Measurements from ENCODE around the gene SLC43A3. TPM values are rescaled to one million over a fixed set of nuclear protein-coding genes. Genes with fewer than 3 reads are reported as not detected.

Gene SLC43A3
- total and polyA plus RNA-seq, 2 donors (not counting 3 experiments of a cell fraction or from before 2014, with no cell fraction given), result 68.9 to 104 TPM

DNA sequence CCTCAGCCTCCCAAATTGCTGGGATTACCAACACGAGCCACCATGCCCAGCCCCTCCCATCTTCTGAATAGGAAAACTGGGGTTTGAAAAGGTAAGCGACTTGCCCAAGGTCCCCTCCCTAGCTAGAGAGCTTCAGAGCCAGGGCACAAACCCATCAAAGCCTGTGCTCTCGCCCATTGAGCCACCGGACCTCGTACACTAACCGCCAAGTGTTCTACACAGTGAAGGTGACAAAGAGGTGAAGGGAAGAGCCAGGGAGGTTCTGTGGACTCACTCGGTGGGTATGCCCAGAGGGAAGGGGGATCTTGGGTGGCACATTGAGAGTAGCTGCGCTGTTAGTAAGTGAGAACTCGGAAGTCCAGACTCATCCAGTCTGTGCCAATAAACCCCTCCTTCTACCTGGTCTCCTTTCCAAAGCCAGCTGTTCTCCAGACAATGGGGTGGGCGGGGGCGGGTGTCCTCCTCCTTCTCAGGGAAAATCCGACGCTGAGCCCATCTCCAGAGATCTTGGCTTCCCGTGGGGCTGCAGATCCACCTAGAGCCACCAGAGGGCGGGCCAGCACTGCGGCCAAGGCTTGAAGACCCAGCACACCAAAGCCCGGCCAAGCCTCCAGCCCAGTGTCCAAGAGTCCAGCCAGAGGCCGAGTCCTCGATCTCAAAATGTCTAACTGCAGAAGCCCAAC lies 30.2 kb upstream of the SLC43A3 start:
- DNase-seq (ENCODE audit: low read depth, low spot score) (peak; percentile 79), FAIRE-seq (peak; percentile 96)
- BruUV-seq (replicated peaks), result no TSS peak
- H3K27me3 ChIP-seq (ENCODE audit: control insufficient read depth in 2 of 2, insufficient read depth in 2 of 2, low read length in 2 of 2), result peaks cover 29 to 39% of the 10 kb centered on the region in 2 experiments
- CTCF ChIA-PET, result interaction anchor here (0.6 to 5.6 kb wide), 31 partner anchors 8 to 1067 kb away, joined by 3 to 152 read pairs (median 11); partner anchors contain the start of genes SLC43A1, SLC43A3, SSRP1 and TIMM10
- intact Hi-C loops (cut with micrococcal nuclease), result loop anchor here (1.0 to 5.0 kb wide), 10 partner anchors 23 to 1056 kb away; no protein-coding TSS in a partner anchor
- H4K20me1 ChIP-seq (replicated peaks; ENCODE audit: control insufficient read depth, extremely low read depth, insufficient read depth, low read length), result no peaks in the 10 kb centered on the region
- H2AFZ ChIP-seq (ENCODE audit: low read depth, low read length), result no peak overlapping the region
- no peaks in the 10 kb centered on the region for H3K9me1 ChIP-seq (replicated peaks; ENCODE audit: control insufficient read depth, extremely low read depth, insufficient read depth, low read length)
- H3K4me3 ChIP-seq (replicated peaks in 1 of 3; ENCODE audit: insufficient read depth in 1 of 3, low read depth in 1 of 3, low read length in 3 of 3), result no peak overlapping the region
- peaks cover 14% of the 10 kb centered on the region for H3K4me1 ChIP-seq (ENCODE audit: control insufficient read depth, extremely low read depth, insufficient read depth, low read length)
- no peak overlapping the region for H3K27ac ChIP-seq (ENCODE audit: insufficient read depth, low read depth, low read length)
- dilution Hi-C loops (cut with MboI; ENCODE audit: extremely low pct_ligation_motif_present, low sequenced_read_pairs), result no loop called here
- no peak overlapping the region for H3K9ac ChIP-seq (replicated peaks; ENCODE audit: extremely low read depth, insufficient read depth, low read length)
- H3K36me3 ChIP-seq (ENCODE audit: control insufficient read depth in 2 of 2, extremely low read depth in 1 of 2, insufficient read depth in 2 of 2, low read length in 2 of 2), result no peaks in the 10 kb centered on the region
- no peaks in the 10 kb centered on the region for H3K79me2 ChIP-seq (ENCODE audit: control insufficient read depth, insufficient read depth, low read length)
- TF ChIP-seq, protein P1, sequence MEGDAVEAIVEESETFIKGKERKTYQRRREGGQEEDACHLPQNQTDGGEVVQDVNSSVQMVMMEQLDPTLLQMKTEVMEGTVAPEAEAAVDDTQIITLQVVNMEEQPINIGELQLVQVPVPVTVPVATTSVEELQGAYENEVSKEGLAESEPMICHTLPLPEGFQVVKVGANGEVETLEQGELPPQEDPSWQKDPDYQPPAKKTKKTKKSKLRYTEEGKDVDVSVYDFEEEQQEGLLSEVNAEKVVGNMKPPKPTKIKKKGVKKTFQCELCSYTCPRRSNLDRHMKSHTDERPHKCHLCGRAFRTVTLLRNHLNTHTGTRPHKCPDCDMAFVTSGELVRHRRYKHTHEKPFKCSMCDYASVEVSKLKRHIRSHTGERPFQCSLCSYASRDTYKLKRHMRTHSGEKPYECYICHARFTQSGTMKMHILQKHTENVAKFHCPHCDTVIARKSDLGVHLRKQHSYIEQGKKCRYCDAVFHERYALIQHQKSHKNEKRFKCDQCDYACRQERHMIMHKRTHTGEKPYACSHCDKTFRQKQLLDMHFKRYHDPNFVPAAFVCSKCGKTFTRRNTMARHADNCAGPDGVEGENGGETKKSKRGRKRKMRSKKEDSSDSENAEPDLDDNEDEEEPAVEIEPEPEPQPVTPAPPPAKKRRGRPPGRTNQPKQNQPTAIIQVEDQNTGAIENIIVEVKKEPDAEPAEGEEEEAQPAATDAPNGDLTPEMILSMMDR (IDR thresholded peaks at IDR 0.05; ENCODE audit: extremely low read depth in 1 of 2, insufficient read depth in 1 of 2, low read depth in 1 of 2, low read length in 2 of 2), result peak; percentile 92 to 99
- TF ChIP-seq MAX (IDR thresholded peaks at IDR 0.05; ENCODE audit: insufficient read depth, insufficient read length), result no peak
- no peak overlapping the region for H3K4me2 ChIP-seq (ENCODE audit: insufficient read depth, low read length)
- no peaks in the 10 kb centered on the region for H3K9me3 ChIP-seq (replicated peaks; ENCODE audit: control insufficient read depth, insufficient read depth, low read length)
- POLR2A ChIA-PET, result no interaction called here

DNA sequence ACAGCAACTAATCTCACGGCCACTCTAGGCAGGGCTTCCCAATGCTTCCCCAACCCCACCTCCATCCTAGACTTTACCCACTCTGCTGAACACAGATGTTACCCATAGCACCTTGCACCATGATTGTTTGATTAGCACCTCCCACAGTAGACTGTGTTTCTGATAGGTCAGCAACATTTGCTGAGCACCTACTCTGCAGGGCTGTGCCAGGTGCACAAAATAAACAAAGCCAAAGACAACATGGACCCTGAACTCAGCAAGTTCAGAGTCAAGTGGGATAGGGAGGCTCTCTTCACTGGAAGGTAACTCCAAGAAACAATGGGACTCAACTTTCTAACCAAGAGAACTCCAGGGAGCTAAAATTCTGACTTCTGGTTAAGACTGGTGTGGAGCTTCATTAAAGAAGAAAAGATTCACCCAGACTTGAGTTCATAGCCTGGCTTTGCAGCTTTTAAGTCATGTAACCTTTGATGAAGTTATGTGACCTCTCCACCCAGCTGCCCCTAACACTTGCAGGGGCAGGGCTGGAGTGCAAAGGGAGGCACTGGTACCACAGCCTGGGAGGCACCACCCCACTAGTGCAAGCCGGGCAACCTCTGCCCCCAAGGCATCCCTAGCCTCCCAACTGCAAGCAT lies 26.7 kb upstream of the SLC43A3 start:
- Histone ChIP-seq H3K9ac (replicated peaks; ENCODE audit: extremely low read depth, insufficient read depth, low read length) (no peak overlapping the region), H4K20me1 (replicated peaks; ENCODE audit: control insufficient read depth, extremely low read depth, insufficient read depth, low read length) (no peaks in the 10 kb centered on the region), H3K4me3 (replicated peaks in 1 of 3; ENCODE audit: insufficient read depth in 1 of 3, low read depth in 1 of 3, low read length in 3 of 3) (no peak overlapping the region), H3K79me2 (ENCODE audit: control insufficient read depth, insufficient read depth, low read length) (no peaks in the 10 kb centered on the region), H2AFZ (ENCODE audit: low read depth, low read length) (no peak overlapping the region), H3K4me1 (ENCODE audit: control insufficient read depth, extremely low read depth, insufficient read depth, low read length) (peaks cover 2% of the 10 kb centered on the region), H3K27me3 (ENCODE audit: control insufficient read depth in 2 of 2, insufficient read depth in 2 of 2, low read length in 2 of 2) (peaks cover 6 to 27% of the 10 kb centered on the region in 2 experiments), H3K36me3 (ENCODE audit: control insufficient read depth in 2 of 2, extremely low read depth in 1 of 2, insufficient read depth in 2 of 2, low read length in 2 of 2) (no peaks in the 10 kb centered on the region), H3K9me3 (replicated peaks; ENCODE audit: control insufficient read depth, insufficient read depth, low read length) (no peaks in the 10 kb centered on the region), H3K9me1 (replicated peaks; ENCODE audit: control insufficient read depth, extremely low read depth, insufficient read depth, low read length) (no peaks in the 10 kb centered on the region), H3K27ac (ENCODE audit: insufficient read depth, low read depth, low read length) (no peak overlapping the region), H3K4me2 (ENCODE audit: insufficient read depth, low read length) (no peak overlapping the region)
- no TSS peak for BruUV-seq (replicated peaks)
- POLR2A ChIA-PET, result no interaction called here
- no peak for FAIRE-seq
- intact Hi-C loops (cut with micrococcal nuclease) (no loop called here), dilution Hi-C loops (cut with MboI; ENCODE audit: extremely low pct_ligation_motif_present, low sequenced_read_pairs) (no loop called here)
- TF ChIP-seq EZH2 (IDR thresholded peaks at IDR 0.05; ENCODE audit: borderline replicate concordance, low read depth, low read length, severe bottlenecking), result no peak
- TF ChIP-seq, protein P1 (IDR thresholded peaks at IDR 0.05; ENCODE audit: extremely low read depth in 1 of 2, insufficient read depth in 1 of 2, low read depth in 1 of 2, low read length in 2 of 2), result no peak
- TF ChIP-seq POLR2A (IDR thresholded peaks at IDR 0.05; ENCODE audit: low read depth, low read length), result no peak
- no peak for TF ChIP-seq MAX (IDR thresholded peaks at IDR 0.05; ENCODE audit: insufficient read depth, insufficient read length)
- TF ChIP-seq JUN (IDR thresholded peaks at IDR 0.05; ENCODE audit: borderline replicate concordance, insufficient read depth, insufficient read length, low read depth), result no peak
- no peak for TF ChIP-seq POLR2AphosphoS5 (IDR thresholded peaks at IDR 0.05; ENCODE audit: insufficient read depth, low read depth, low read length)
- TF ChIP-seq GATA2 (IDR thresholded peaks at IDR 0.05; ENCODE audit: insufficient read depth, insufficient read length, low read depth, low read length), result no peak
- TF ChIP-seq FOS (IDR thresholded peaks at IDR 0.05; ENCODE audit: borderline replicate concordance, insufficient read depth, low read length), result no peak
- no peak for TF ChIP-seq MYC (IDR thresholded peaks at IDR 0.05; ENCODE audit: low read depth, low read length)
- DNase-seq (ENCODE audit: low read depth, low spot score), result no peak
- CTCF ChIA-PET, result interaction anchor here (0.8 kb wide), 2 partner anchors 12 to 74 kb away, joined by 3 to 4 read pairs; no protein-coding TSS in a partner anchor
